HepG2 (cell line): ENCODE results near the gene OSBPL1A. TPM values are rescaled to one million over a fixed set of nuclear protein-coding genes. Genes with fewer than 3 reads are reported as not detected.

Source experiments
- ATAC-seq: fragments of 200-7000 bp; cut with Tn5 transposase; 3 replicates; pipeline ENCODE4 v1.9.1; 2020; ENCODE audit warnings: mild to moderate bottlenecking, moderate library complexity
- BruUV-seq: library from RNA; stranded (reverse); fragments of 400-500 nt; replicated peaks from 2 replicates; lab custom pipeline; 2021; lab: Mats Ljungman, UMichigan
- CTCF ChIA-PET: fragments of 300-600 bp; formaldehyde crosslinking; extraction: SDS; loops from one replicate; lab custom pipeline; 2021; ENCODE audit warnings: low total read pairs, inconsistent platforms, low intra/inter-chr PET ratio; lab: Yijun Ruan, JAX
- POLR2A ChIA-PET: fragments of 350-600 bp; sonication (Branson Sonifier 250); formaldehyde crosslinking; loops from one replicate; lab custom pipeline; 2020; ENCODE audit warnings: antibody characterized with exemption, inconsistent platforms; lab: Yijun Ruan, JAX
- DNase-seq: peaks from one replicate; pipeline ENCODE4 v3.0.0-alpha.2; 2015; ENCODE audit warnings: low spot score
- FAIRE-seq: peaks from 3 replicates; lab custom pipeline; 2011; peaks lifted over from hg19 to GRCh38; lab: Jason Lieb, UNC
- H2AFZ ChIP-seq: one replicate; pipeline ENCODE4 v1.6.1; 2011; ENCODE audit warnings: low read length, inconsistent platforms
- H3K27ac ChIP-seq: fragments of 300-600 bp; 3 replicates; pipeline ENCODE4 v1.8.0; 2011; ENCODE audit warnings: mixed run types, mild to moderate bottlenecking, mixed read lengths, low read length, inconsistent platforms; ENCODE audit not compliant: insufficient read depth; ENCODE audit errors: extremely low read length
- H3K27me3 ChIP-seq, 2 experiments: fragments of 200-600 bp in 1 of 2; 2 replicates in 1 of 2; 3 replicates in 1 of 2; pipeline versions ENCODE4 v1.6.0 to v1.8.0; 2011; ENCODE audit warnings: low read length in 2 of 2, mild to moderate bottlenecking in 2 of 2, moderate library complexity in 2 of 2, inconsistent platforms in 1 of 2; ENCODE audit not compliant: insufficient read depth in 2 of 2, control insufficient read depth in 1 of 2
- H3K36me3 ChIP-seq, 2 experiments: fragments of 200-600 bp in 1 of 2; replicated peaks in 1 of 2; 2 replicates in 1 of 2; 3 replicates in 1 of 2; pipeline versions ENCODE4 v1.5.1 to v1.8.0; 2011; ENCODE audit warnings: low read length in 2 of 2, inconsistent platforms in 1 of 2; ENCODE audit not compliant: insufficient read depth in 2 of 2, control insufficient read depth in 1 of 2
- H3K4me1 ChIP-seq: 2 replicates; pipeline ENCODE4 v1.5.1; 2012; ENCODE audit warnings: low read length, inconsistent platforms; ENCODE audit not compliant: insufficient read depth
- H3K4me2 ChIP-seq: 2 replicates; pipeline ENCODE4 v1.6.0; 2011; ENCODE audit warnings: low read depth, low read length, inconsistent platforms
- H3K4me3 ChIP-seq, 3 experiments: fragments of 200-600 bp in 1 of 3; sonication (generic), shearing (Covaris generic) in 1 of 3; replicated peaks in 1 of 3; 2 replicates each; pipeline ENCODE4 v1.5.1; 2011 to 2016; ENCODE audit warnings: low read length in 3 of 3, inconsistent platforms in 2 of 3, low read depth in 2 of 3, mild to moderate bottlenecking in 2 of 3, control low read depth in 1 of 3, mixed read lengths in 1 of 3; ENCODE audit not compliant: insufficient read depth in 1 of 3
- H3K79me2 ChIP-seq: one replicate; pipeline ENCODE4 v1.6.1; 2011; ENCODE audit warnings: low read length, inconsistent platforms; ENCODE audit not compliant: insufficient read depth
- H3K9ac ChIP-seq: 2 replicates; pipeline ENCODE4 v1.6.0; 2011; ENCODE audit warnings: mild to moderate bottlenecking, low read depth, low read length, inconsistent platforms; ENCODE audit not compliant: insufficient read depth
- H3K9me3 ChIP-seq: 2 replicates; pipeline ENCODE4 v1.5.1; 2012; ENCODE audit warnings: mild to moderate bottlenecking, low read length
- H4K20me1 ChIP-seq: 2 replicates; pipeline ENCODE4 v1.6.0; 2011; ENCODE audit warnings: inconsistent platforms, mild to moderate bottlenecking, low read length, moderate library complexity; ENCODE audit not compliant: insufficient read depth
- ELF3 ChIP-seq: IDR thresholded peaks from 2 replicates; pipeline ENCODE4 v1.6.1; 2016; ENCODE audit warnings: missing genetic modification reagents, missing compliant biosample characterization
- IKZF1 ChIP-seq: fragments of 450-650 bp; IDR thresholded peaks from 2 replicates; pipeline ENCODE4 v1.7.1; 2016
- KDM6A ChIP-seq: IDR thresholded peaks from 2 replicates; pipeline ENCODE4 v1.6.1; 2016; ENCODE audit warnings: low read depth
- SP140L ChIP-seq: sonication (generic); formaldehyde crosslinking; IDR thresholded peaks from 2 replicates; pipeline ENCODE4 v1.4.0; 2020; ENCODE audit warnings: missing genetic modification reagents, borderline replicate concordance
- STAT5B ChIP-seq: sonication (generic); formaldehyde crosslinking; IDR thresholded peaks from 2 replicates; pipeline ENCODE4 v1.4.0; 2020; ENCODE audit warnings: missing genetic modification reagents
- TCF7L2 ChIP-seq: IDR thresholded peaks from 2 replicates; pipeline ENCODE4 v1.6.1; 2011; ENCODE audit warnings: mild to moderate bottlenecking, low read depth, low read length, moderate library complexity
- TOE1 ChIP-seq: sonication (generic); formaldehyde crosslinking; IDR thresholded peaks from 2 replicates; pipeline ENCODE4 v1.4.0; 2020; ENCODE audit warnings: mild to moderate bottlenecking, missing genetic modification reagents
- ZMAT3 ChIP-seq: sonication (generic); formaldehyde crosslinking; conservative IDR thresholded peaks from 2 replicates; pipeline ENCODE4 v1.7.0; 2021; ENCODE audit warnings: missing genetic modification reagents
- ZMAT5 ChIP-seq: sonication (generic); formaldehyde crosslinking; IDR thresholded peaks from 2 replicates; pipeline ENCODE4 v1.5.0; 2020; ENCODE audit warnings: mild to moderate bottlenecking, low read depth, missing genetic modification reagents, borderline replicate concordance
- ZNF317 ChIP-seq: sonication (generic); formaldehyde crosslinking; IDR thresholded peaks from 2 replicates; pipeline ENCODE4 v1.5.0; 2020; ENCODE audit warnings: mild to moderate bottlenecking, missing genetic modification reagents
- ZNF501 ChIP-seq: sonication (generic); formaldehyde crosslinking; IDR thresholded peaks from 2 replicates; pipeline ENCODE4 v1.5.1; 2020; ENCODE audit warnings: mild to moderate bottlenecking, moderate library complexity, missing genetic modification reagents
- ZNF567 ChIP-seq: sonication (generic); formaldehyde crosslinking; IDR thresholded peaks from 2 replicates; pipeline ENCODE4 v1.8.1; 2023; ENCODE audit warnings: mild to moderate bottlenecking, missing genetic modification reagents, borderline replicate concordance
- ZNF703 ChIP-seq: sonication (generic); formaldehyde crosslinking; IDR thresholded peaks from 2 replicates; pipeline ENCODE4 v1.5.1; 2020; ENCODE audit warnings: missing genetic modification reagents, mild to moderate bottlenecking, moderate library complexity, borderline replicate concordance
- ZNF724P ChIP-seq: sonication (generic); formaldehyde crosslinking; IDR thresholded peaks from 2 replicates; pipeline ENCODE4 v1.8.0; 2022; ENCODE audit warnings: missing genetic modification reagents, borderline replicate concordance
- WGBS: methylation state at CpG from one replicate; pipeline ENCODE4 v1.1.6; 2017; ENCODE audit warnings: low lambda C conversion rate; 5-methylcytosine and 5-hydroxymethylcytosine counted together
- in situ Hi-C: cut with HindIII; loops from 2 replicates; pipeline ENCODE4 v1.10.0; 2017; ENCODE audit warnings: low pct_unique_long_range_greater_than_20kb; ENCODE audit not compliant: extremely low pct_ligation_motif_present
- intact Hi-C: fragments of 100-400 bp; cut with micrococcal nuclease; formaldehyde crosslinking; loops from one replicate; pipeline ENCODE4 v1.10.0; 2022; ENCODE audit not compliant: unreplicated experiment
- polyA plus RNA-seq, 8 experiments: library from polyadenylated mRNA; depleted of rRNA in 3 of 8; stranded (reverse) in 7 of 8; unstranded in 1 of 8; fragments of >200 nt; fragmentation: Illumina TruSeq in 4 of 8; extraction: Trizol in 4 of 8; gene quantifications; 2 replicates each; pipeline versions ENCODE4 v1.2.1 to v1.2.3, GENCODE V29; 2011 to 2016; ENCODE audit warnings: low read depth in 4 of 8, missing spikeins in 1 of 8, mixed read lengths in 1 of 8; ENCODE audit not compliant: insufficient read depth in 1 of 8
- total RNA-seq, 5 experiments: library from RNA; depleted of rRNA; stranded (reverse); fragments of >200 nt; fragmentation: Illumina TruSeq; extraction: Trizol; gene quantifications; 2 replicates each; pipeline ENCODE4 v1.2.3, GENCODE V29; 2016; ENCODE audit warnings: low read depth in 1 of 5
- TF ChIP-seq, protein P1 (sequence below): sonication (generic); formaldehyde crosslinking; IDR thresholded peaks from 2 replicates; pipeline ENCODE4 v1.4.0; 2020; ENCODE audit warnings: missing genetic modification reagents, borderline replicate concordance

OSBPL1A gene
- total and polyA plus RNA-seq, 2 of the 13 experiments (the other 11 are each of a cell fraction or from before 2014, with no cell fraction given), result 0.02 TPM; not detected in 1

GRCh38 chr18:24246143-24246542 lies 151.5 kb downstream of the OSBPL1A start:
- BruUV-seq, result no TSS peak
- in situ Hi-C loops, result no loop called here
- no peak for TF ChIP-seq ZNF501
- TF ChIP-seq ZMAT3 (CRISPR knock-in tag), result no peak
- H3K27me3 ChIP-seq, result no peaks in the 10 kb centered on the region; a peak in 1 of 5 replicates
- no peak overlapping the region for H3K4me2 ChIP-seq
- ChIA-PET CTCF (no interaction called here), POLR2A (no interaction called here)
- ATAC-seq, result no peak
- no peak for FAIRE-seq
- no peaks in the 10 kb centered on the region for H3K79me2 ChIP-seq
- no peak overlapping the region for H3K4me3 ChIP-seq
- whole genome bisulfite sequencing, result 62% methylated on average over 3 of the region's 3 CpGs
- H3K36me3 ChIP-seq, result no peaks in the 10 kb centered on the region
- no peak for DNase-seq
- H2AFZ ChIP-seq, result no peak overlapping the region
- no peak overlapping the region for H3K27ac ChIP-seq
- no peaks in the 10 kb centered on the region for H3K9me3 ChIP-seq
- intact Hi-C loops, result no loop called here
- H3K9ac ChIP-seq, result no peak overlapping the region
- H3K4me1 ChIP-seq, result no peaks in the 10 kb centered on the region
- H4K20me1 ChIP-seq, result no peaks in the 10 kb centered on the region

- no peaks in the 10 kb centered on the region; a peak in 1 of 5 replicates for H3K27me3 ChIP-seq
- ATAC-seq (no peak), FAIRE-seq (no peak), DNase-seq (no peak)
- intact Hi-C loops (no loop called here), in situ Hi-C loops (no loop called here)
- ChIA-PET POLR2A (no interaction called here), CTCF (no interaction called here)
- H3K79me2 ChIP-seq, result no peaks in the 10 kb centered on the region
- no peak for TF ChIP-seq ZNF567 (CRISPR knock-in tag)
- TF ChIP-seq TOE1 (CRISPR knock-in tag), result no peak
- no peak for TF ChIP-seq SP140L (CRISPR knock-in tag)
- TF ChIP-seq, protein P1, sequence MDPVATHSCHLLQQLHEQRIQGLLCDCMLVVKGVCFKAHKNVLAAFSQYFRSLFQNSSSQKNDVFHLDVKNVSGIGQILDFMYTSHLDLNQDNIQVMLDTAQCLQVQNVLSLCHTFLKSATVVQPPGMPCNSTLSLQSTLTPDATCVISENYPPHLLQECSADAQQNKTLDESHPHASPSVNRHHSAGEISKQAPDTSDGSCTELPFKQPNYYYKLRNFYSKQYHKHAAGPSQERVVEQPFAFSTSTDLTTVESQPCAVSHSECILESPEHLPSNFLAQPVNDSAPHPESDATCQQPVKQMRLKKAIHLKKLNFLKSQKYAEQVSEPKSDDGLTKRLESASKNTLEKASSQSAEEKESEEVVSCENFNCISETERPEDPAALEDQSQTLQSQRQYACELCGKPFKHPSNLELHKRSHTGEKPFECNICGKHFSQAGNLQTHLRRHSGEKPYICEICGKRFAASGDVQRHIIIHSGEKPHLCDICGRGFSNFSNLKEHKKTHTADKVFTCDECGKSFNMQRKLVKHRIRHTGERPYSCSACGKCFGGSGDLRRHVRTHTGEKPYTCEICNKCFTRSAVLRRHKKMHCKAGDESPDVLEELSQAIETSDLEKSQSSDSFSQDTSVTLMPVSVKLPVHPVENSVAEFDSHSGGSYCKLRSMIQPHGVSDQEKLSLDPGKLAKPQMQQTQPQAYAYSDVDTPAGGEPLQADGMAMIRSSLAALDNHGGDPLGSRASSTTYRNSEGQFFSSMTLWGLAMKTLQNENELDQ (CRISPR knock-in tag), result no peak
- TF ChIP-seq ZNF703 (CRISPR knock-in tag), result no peak
- no peak for TF ChIP-seq ZMAT5 (CRISPR knock-in tag)
- no peak for TF ChIP-seq TCF7L2
- no peak for TF ChIP-seq KDM6A
- no peak for TF ChIP-seq IKZF1
- TF ChIP-seq ZNF724P (CRISPR knock-in tag), result no peak
- TF ChIP-seq STAT5B (CRISPR knock-in tag), result no peak
- TF ChIP-seq ZNF317, result no peak
- TF ChIP-seq ELF3, result no peak
- H3K4me3 ChIP-seq, result no peak overlapping the region
- no peaks in the 10 kb centered on the region for H3K4me1 ChIP-seq
- no peak overlapping the region for H3K4me2 ChIP-seq
- BruUV-seq, result no TSS peak
- H3K9me3 ChIP-seq, result no peaks in the 10 kb centered on the region
- H3K27ac ChIP-seq, result no peak overlapping the region
- no peak overlapping the region for H2AFZ ChIP-seq
- H3K9ac ChIP-seq, result no peak overlapping the region
- WGBS, result 56% methylated on average over 5 of the region's 5 CpGs
- H4K20me1 ChIP-seq, result no peaks in the 10 kb centered on the region
- H3K36me3 ChIP-seq, result no peaks in the 10 kb centered on the region
These were observed 152.9 kb downstream of the OSBPL1A start for GRCh38 chr18:24244698-24245097.
